Femur (tissue), 1 donor: Measurements from ENCODE around the gene LRRN3.

ENCODE experiments used
- DNase-seq: peaks from one replicate; pipeline ENCODE4 v3.0.0-alpha.2; 2017

Gene LRRN3

GRCh38 chr7:111172564-111173257 is 81.8 kb downstream of the LRRN3 start:
- no peak for DNase-seq

- DNase-seq: no peak
These were observed 82.6 kb downstream of the LRRN3 start for GRCh38 chr7:111173528-111173927.

- no peak for DNase-seq
These were observed 83.1 kb downstream of the LRRN3 start for GRCh38 chr7:111173990-111174389.

GRCh38 chr7:111174510-111174909 is 83.6 kb downstream of the LRRN3 start:
- no peak for DNase-seq
